Measurements from ENCODE around the gene NOS1AP. TPM values are rescaled to one million over a fixed set of nuclear protein-coding genes. Genes with fewer than 3 reads are reported as not detected.

Gene NOS1AP
- total and polyA plus RNA-seq, 12 donors = 0.37 to 12.0 (median 3.1) TPM

DNA sequence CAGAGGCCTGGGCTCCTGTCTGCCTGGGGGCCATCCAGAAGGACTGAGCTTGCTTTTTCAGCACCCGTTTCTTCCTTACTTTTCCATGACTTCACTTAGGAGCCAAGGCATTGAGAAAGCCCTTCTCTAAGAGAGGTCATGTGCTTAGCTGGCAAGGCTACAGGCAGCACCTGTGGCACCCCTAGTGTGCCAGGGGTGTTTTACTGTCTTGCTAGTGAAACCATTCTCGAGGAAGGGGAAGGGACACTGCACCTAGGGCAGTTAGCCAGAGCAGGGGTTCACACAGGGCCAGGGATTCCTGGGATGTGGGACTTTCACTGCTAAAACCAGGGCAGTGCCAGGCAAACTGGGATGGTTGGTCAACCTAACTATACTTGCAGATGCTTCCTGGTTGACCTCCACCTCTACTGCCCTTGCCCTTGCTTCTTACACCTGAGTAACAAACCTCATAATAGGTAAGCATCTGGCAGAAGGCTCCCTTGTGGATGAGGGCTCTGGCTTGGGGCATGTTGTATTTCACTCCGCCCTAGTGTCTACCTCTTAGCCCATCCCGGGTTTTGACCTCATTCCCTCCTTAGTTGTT is 69.2 kb downstream of the NOS1AP start:
- Histone ChIP-seq H3K4me1 (replicated peaks in 1 of 2) (peaks cover 0 to 4% of the 10 kb centered on the region in 2 donors), H3K27me3 (no peaks in the 10 kb centered on the region), H3K9me3 (replicated peaks in 1 of 3) (no peaks in the 10 kb centered on the region), H3K36me3 (replicated peaks in 1 of 2) (no peaks in the 10 kb centered on the region), H3K27ac (no peak overlapping the region), H3K4me3 (no peak overlapping the region)
- WGBS, 4 donors = 22 to 86% (median 37%) methylated on average over 4 of the region's 4 CpGs
- DNase-seq = no peak
- TF ChIP-seq, protein P1, sequence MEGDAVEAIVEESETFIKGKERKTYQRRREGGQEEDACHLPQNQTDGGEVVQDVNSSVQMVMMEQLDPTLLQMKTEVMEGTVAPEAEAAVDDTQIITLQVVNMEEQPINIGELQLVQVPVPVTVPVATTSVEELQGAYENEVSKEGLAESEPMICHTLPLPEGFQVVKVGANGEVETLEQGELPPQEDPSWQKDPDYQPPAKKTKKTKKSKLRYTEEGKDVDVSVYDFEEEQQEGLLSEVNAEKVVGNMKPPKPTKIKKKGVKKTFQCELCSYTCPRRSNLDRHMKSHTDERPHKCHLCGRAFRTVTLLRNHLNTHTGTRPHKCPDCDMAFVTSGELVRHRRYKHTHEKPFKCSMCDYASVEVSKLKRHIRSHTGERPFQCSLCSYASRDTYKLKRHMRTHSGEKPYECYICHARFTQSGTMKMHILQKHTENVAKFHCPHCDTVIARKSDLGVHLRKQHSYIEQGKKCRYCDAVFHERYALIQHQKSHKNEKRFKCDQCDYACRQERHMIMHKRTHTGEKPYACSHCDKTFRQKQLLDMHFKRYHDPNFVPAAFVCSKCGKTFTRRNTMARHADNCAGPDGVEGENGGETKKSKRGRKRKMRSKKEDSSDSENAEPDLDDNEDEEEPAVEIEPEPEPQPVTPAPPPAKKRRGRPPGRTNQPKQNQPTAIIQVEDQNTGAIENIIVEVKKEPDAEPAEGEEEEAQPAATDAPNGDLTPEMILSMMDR (IDR thresholded peaks at IDR 0.05) = no peak
- TF ChIP-seq POLR2A (IDR thresholded peaks at IDR 0.05) = no peak
- intact Hi-C loops (cut with DNase I) = no loop called here

- intact Hi-C loops (cut with DNase I) = no loop called here
- Histone ChIP-seq H3K4me1 (replicated peaks in 1 of 2) (no peaks in the 10 kb centered on the region), H3K27ac (no peak overlapping the region), H3K9me3 (replicated peaks in 1 of 3) (no peaks in the 10 kb centered on the region), H3K4me3 (no peak overlapping the region), H3K27me3 (no peaks in the 10 kb centered on the region), H3K36me3 (replicated peaks in 1 of 2) (no peaks in the 10 kb centered on the region)
- no peak for DNase-seq
- TF ChIP-seq POLR2A (IDR thresholded peaks at IDR 0.05) = no peak
- TF ChIP-seq, protein P1 (IDR thresholded peaks at IDR 0.05) = no peak
- 91 to 96% (median 95%) methylated on average over 1 of the region's 1 CpG for WGBS, 4 donors
These were observed 69.7 kb downstream of the NOS1AP start for GRCh38 chr1:162139211-162139610.

GRCh38 chr1:162141281-162142054 is 72.0 kb downstream of the NOS1AP start:
- intact Hi-C loops (cut with DNase I) = no loop called here
- Histone ChIP-seq H3K4me3 (no peak overlapping the region), H3K27me3 (no peaks in the 10 kb centered on the region), H3K4me1 (replicated peaks in 1 of 2) (no peaks in the 10 kb centered on the region), H3K9me3 (replicated peaks in 1 of 3) (no peaks in the 10 kb centered on the region), H3K36me3 (replicated peaks in 1 of 2) (no peaks in the 10 kb centered on the region), H3K27ac (no peak overlapping the region)
- TF ChIP-seq POLR2A (IDR thresholded peaks at IDR 0.05) = no peak
- TF ChIP-seq, protein P1 (IDR thresholded peaks at IDR 0.05) = no peak
- 50 to 74% (median 62%) methylated on average over 5 of the region's 5 CpGs for WGBS, 4 donors
- no peak for DNase-seq

- no peak for DNase-seq
- no peaks in the 10 kb centered on the region for H3K9me3 ChIP-seq (replicated peaks in 1 of 3)
- no peak overlapping the region for H3K4me3 ChIP-seq
- 78 to 96% (median 88%) methylated on average over 3 of the region's 3 CpGs for WGBS, 4 donors
- H3K27me3 ChIP-seq = no peaks in the 10 kb centered on the region
- TF ChIP-seq, protein P1 (IDR thresholded peaks at IDR 0.05) = no peak
- no peak for TF ChIP-seq POLR2A (IDR thresholded peaks at IDR 0.05)
- no peaks in the 10 kb centered on the region for H3K36me3 ChIP-seq (replicated peaks in 1 of 2)
- H3K4me1 ChIP-seq (replicated peaks in 1 of 2) = no peaks in the 10 kb centered on the region
- intact Hi-C loops (cut with DNase I) = no loop called here
- H3K27ac ChIP-seq = no peak overlapping the region
These were observed 73.5 kb downstream of the NOS1AP start for GRCh38 chr1:162142968-162143367.
